HG02678 (cell line): ENCODE results near the gene CTDP1.

Experiments
- ATAC-seq: cut with Tn5 transposase; IDR thresholded peaks from one replicate; pipeline ENCODE4 v1.9.1; 2021; ENCODE audit warnings: mild to moderate bottlenecking, moderate library complexity; ENCODE audit not compliant: unreplicated experiment

The CTDP1 gene

DNA sequence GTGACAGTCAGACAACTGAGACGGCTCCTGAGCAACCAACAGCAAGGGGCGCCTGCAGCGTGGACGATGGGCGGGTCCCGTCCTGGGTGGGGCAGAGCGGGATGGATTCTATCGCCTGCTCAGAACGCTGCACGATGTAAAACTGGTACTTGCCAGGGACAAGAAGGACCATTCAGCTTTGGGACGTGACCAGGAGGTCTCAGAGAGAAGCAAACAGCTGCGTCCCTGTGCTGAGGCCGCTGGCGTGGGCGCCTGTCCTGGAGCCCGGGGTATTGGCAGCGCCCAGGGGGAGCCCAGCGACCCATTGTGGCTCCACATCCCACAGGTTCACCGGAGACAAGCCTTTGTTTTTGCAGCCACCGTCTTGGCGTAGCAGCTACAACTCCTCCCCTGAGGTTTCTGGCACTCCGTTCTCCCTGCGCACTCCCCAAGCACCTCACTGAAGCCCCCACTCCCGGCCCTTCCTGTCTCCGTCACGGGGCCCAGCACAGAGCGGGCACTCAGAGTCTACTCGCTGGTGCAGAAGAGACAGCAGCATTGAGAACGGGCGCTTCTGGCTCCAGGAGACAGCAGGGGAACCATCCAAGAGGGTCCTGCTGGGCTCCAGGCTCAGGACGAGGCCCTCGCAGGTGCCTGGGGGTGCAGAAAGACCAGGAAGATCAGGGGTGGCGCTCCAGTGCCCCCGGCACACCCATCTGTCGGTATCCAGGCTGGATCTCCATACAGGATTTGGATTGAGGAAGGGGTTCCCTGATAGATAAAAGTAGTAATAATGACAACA is 96.0 kb downstream of the CTDP1 start:
- no peak for ATAC-seq

DNA sequence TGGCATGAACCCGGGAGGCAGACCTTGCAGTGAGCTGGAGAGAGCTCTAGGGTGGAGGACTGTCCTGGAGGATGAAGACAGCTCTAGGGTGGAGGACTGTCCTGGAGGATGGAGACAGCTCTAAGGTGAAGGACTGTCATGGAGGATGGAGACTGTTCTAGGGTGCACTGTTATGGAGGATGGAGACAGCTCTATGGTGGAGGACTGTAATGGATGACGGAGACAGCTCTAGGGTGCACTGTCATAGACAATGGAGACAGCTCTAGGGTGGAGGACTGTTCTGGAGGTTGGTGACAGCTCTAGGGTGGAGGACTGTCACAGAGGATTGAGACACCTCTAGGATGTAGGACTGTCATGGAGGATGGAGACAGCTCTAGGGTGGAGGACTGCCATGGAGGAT is 97.1 kb downstream of the CTDP1 start:
- no peak for ATAC-seq

DNA sequence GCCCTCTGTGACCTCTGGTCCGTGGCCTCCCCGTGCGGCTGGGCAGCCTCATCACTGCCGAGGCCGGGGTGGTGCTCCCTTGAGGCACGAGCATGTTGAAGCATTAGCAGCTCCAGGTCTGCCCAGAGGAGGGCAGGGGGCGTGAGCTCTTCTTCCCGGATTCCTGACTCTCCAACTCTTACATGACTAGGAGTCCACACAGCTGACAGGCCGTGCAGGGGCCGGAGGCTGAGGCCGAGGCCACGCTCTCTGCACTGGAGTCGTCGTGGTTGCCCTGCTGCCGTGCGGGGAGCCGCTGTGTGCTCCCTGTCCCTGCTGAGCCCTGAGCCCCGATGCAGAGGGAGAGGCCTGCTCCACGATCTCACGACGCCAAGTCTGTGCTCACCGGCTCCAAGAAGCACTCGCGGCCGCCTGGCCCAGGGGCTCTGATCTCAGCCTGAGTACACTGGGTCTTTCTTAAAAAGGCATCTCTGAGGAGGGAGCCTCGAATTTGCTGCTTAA is 98.7 kb downstream of the CTDP1 start:
- ATAC-seq = no peak

DNA sequence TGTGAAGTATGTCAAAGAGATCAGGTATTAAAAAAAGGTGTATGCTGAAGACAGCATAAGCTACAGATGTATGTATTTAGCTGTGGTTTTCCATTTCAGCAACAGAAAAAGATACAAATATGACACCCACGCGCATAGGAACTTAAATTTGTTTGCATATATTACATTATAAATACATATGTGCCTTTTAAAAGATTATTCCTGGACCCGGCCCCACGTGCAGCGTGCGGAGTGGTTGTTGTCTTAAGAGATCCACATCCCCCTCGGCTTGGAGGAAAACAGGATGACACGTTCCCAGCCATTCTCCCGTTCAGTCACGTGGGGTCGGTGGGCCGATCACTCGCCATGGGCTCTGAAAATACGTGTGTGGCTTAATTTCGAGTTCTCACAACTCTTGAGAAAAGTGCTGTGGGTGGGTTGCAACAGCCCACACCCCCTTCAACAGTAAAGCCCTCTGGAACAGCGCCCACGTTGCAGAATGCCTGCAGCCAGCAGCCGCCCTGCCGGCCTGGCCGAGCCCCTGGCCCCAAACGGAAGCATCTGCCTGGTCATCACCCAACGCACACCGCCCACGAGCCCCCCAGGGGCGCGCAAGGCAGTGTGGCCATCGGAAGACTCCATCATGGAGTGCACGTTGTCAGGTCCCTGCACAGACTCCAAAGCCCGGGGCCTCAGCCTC is 99.6 kb downstream of the CTDP1 start:
- no peak for ATAC-seq

DNA sequence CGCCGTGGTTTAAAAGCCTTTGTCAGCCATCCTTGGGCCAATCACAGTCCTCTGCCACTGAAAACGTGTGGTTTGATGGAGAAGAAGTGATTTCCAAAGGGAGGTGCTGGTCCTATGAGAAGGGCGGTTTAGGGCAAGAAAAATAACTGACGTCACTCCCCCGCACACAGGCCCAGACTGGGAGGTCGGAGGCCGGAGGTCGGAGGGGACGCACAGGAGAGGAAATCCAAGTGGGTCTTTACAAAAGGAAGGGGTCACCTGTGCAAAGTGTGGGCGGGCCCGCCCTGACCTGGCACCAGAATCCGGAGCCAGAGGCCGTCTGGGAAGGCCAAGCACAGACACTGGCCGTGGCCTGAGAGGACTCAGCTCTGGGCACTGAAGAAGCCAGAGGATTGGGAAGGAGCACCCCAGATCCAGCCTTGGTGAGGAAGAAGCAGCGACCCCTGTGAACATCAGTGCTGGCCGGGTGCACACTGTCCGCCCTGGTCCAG is 100.1 kb downstream of the CTDP1 start:
- ATAC-seq = no peak

DNA sequence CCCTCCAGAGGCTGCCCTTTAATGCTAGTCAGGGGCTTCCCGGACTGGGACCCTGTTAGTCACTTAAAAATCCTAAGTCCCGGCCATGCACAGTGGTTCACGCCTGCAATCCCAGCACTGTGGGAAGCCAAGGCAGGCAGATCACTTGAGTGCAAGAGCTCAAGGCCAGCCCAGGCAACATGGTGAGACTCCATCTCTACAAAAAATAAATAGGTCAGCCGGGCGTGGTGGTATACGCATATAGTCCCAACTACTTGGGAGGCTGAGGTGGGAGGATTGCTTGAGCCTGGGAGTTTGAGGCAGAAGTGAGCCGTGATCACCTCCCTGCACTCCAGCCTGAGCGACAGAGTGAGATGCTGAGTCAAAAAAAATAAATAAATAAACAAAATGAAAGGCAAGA is 100.9 kb downstream of the CTDP1 start:
- no peak for ATAC-seq

DNA sequence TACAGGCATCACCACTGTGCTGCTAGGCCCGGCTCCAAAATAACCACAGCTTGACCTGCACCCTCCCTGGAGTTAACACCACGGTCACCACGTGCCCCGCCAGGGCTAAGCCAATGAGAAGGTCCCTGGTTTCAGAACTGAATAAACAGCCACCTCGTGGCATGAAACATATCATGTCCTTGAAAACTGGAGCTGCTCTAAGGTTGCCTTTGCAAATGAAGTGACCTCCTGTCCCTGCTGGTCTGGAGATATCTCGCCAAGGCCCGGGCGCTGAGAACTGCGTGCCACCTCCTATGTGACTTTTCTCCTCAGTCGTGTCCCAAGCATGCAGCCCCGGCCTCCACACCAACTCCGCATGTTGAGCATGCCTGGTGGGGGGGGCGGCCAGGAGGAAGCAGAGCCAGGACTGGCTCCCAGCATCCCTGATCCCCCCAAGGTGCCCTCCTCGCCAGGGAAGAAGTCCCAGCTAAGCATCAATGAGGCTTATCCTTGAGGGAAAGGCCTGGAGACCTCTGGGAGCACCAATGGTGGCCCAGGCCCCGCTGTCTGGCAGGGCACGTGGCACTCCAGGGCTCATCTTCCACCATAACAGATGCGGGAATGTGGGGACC is 101.8 kb downstream of the CTDP1 start:
- no peak for ATAC-seq

DNA sequence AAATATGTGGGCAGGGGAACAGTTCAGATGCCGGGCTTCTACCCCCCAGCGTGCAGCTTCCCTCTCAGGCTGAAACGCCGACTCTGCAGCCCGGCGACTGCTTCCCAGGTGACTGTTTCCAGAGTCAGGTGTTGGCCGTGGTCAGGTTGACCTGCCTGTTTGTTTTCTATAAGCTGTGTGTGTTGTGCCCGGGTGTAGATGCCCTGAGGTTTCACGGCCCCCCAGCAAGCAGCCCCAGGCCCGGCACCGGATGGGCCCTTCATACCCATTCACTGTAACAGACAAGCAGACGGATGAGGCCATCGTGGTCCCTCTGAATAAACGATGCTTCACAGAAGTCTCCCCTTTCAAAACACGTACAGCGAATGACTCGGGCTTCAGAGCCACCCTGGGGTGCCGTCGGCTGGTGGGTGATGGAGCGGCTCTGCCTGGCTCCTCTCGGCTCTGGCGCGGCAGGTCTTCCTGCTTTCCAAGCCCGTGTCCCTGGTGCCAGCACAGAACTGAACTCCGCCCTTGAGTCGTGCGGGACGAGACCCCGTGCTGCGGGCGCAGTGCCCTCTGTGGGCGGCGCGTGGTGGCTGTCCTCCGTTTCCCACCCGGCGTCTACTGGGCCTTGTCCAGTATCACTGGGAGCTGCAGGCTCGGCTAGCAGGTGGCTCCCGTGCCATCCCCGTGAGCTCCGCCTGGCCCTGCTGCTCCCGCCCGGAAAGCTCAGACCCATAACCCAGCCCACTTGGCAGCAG is 103.1 kb downstream of the CTDP1 start:
- no peak for ATAC-seq

DNA sequence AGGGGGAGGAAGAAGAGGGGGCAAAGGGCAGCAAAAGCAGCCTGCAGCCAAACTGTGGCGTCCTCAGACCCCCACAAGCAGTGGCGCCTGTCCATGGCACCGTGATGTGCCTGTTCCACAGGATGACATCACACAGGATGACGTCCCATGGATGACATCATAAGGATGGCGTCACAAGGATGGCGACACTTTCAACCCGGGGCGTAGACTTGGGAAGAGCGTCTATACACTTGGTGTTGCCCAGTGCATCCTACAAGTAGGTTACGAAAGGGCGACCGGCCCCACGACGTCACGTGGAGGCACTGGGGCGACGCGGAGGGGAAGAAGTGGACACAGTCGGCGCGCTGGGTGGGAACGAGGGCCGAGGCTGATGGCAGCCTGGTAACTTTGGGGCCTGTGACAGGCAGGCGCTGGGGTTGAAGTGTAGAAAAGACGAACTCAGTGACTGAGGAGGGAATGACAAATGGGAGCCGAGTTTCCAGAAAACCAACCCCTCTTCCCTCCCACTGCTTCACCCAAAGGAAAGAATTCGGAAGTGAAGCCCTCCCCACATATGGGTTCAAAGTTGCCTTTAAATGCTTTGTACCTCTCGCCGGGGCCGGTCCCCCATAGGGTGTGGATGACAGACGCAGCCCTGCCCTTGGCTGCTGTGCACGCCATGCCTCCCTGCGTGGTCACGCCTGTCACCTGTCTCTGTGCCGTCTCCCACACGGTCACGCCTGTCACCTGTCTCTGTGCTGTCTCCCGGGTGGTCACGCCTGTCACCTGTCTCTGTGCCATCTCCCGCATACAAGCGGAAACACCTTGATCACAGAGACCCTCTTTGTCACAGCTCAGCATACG is 104.7 kb downstream of the CTDP1 start:
- no peak for ATAC-seq

DNA sequence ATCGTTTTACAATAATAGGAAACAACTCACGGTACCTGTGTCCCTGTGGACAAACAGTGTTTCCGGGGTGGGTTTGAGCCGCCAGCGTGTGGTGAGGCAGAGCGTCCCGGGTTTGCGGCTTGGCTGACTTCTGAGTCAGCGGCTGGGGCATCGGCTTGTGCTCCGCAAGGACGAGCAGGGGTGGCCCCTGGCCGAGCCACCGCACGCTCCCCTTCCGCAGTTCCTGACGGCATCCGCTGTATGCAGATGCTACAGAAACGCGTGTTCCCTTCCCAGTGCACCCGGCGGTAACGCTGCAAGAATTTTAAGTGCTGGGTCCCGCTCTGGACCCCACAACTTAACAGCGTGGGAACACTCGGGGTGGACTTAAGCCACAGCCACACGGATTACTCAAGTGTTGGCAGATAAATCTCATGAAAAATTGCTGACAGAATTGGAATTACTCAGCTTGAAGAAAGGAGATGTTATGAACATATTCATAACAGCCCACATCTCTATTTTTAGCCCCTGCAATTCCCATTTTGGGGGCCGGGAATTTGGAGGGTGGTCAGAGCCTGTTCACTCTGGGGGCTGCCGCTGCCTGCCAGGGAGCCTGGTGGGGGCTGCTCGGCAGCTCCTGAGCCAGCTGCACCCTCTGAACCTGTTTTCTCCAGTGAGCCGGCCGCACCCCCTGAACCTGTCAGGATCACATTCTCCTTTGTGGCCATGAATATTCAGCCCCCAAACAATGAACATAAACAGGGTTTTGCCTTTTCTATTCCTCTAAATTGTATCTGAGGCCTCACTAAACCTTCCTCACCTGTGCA is 105.6 kb downstream of the CTDP1 start:
- no peak for ATAC-seq

DNA sequence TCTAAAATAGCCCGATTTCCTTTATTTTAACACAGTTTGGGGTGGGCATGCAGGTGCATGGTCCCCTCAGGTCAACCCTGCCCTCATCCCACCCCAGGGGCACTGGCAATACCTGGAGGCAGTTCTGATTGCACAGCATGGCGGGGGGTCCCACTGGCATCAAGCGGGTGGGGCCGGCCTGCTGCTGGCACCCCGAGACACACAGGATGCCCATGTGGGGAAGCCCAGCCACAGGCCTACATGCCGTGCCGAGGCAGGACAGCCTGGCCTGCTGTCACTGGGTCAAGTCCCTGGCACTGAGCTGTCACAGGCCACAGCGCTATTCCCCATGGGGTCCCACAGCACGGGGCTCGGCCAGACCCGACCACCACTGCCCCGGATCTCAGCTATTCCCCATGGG is 106.2 kb downstream of the CTDP1 start:
- no peak for ATAC-seq

DNA sequence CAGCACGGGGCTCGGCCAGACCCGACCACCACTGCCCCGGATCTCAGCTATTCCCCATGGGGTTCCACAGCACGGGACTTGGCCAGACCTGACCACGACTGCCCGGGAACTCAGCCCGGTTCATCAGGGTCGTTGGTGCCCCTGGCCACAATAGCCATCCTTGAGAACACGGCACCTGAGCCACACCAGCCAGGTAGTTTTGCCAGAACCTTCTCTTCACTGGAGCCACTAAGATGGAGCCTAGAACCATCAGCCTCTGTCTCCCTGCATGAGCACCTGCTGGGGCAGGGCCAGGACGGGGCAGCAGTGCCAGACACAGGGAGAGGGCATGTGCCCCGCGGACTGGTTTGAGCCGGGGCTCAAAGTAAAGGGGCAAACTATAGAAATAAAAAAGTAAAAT is 106.7 kb downstream of the CTDP1 start:
- ATAC-seq = no peak

DNA sequence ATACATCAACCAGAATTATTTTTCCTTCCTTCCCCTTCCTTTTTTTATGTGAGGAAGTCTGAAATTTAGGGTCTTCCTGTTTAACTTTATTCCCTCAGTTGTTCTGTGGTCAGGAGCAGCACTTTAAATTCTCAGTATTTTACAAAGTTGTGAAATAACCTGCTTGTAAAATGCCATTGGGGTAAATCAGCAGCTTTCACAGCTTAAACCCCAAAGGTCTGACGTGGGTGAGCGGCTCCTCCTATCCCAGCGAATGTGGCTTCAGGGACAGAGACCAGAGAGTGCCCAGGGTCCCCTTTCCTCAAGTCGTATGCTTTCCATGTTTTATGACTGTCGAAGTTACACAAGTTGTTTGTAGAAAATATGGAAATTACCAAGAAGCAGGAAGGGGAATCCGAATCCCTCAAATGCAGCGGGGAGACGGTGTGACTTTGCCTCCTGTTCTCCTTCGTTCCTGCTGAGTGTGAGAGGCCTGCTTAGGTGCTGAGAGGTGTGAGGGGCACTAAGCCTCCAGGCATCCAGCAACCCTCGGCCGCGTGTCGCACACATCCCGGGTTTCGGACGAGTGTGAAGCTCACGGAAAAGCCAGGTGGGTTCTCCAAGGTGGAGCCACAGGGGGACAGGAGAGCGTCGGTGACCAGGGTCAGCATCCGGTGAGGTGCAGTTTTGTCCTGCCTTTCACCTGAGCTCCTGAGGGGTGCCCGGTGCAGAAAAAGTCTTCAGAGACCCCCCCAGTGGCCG is 107.4 kb downstream of the CTDP1 start:
- no peak for ATAC-seq

DNA sequence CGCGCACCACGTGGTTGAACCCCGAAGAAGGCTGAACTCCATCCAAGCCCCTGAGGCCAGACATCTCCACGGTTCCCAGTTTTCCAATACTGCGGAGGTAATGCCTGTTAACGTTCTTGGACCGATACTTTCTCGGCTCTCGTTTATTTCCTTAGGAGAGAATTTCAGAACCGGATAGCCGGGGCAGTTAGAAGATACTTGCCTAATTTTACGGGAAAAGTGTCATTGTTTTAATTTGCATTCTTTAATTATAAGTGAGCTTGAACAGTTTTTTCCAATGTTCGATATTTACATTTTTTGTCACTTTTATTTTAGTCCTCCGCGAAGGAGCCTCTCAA is 107.9 kb downstream of the CTDP1 start:
- no peak for ATAC-seq

DNA sequence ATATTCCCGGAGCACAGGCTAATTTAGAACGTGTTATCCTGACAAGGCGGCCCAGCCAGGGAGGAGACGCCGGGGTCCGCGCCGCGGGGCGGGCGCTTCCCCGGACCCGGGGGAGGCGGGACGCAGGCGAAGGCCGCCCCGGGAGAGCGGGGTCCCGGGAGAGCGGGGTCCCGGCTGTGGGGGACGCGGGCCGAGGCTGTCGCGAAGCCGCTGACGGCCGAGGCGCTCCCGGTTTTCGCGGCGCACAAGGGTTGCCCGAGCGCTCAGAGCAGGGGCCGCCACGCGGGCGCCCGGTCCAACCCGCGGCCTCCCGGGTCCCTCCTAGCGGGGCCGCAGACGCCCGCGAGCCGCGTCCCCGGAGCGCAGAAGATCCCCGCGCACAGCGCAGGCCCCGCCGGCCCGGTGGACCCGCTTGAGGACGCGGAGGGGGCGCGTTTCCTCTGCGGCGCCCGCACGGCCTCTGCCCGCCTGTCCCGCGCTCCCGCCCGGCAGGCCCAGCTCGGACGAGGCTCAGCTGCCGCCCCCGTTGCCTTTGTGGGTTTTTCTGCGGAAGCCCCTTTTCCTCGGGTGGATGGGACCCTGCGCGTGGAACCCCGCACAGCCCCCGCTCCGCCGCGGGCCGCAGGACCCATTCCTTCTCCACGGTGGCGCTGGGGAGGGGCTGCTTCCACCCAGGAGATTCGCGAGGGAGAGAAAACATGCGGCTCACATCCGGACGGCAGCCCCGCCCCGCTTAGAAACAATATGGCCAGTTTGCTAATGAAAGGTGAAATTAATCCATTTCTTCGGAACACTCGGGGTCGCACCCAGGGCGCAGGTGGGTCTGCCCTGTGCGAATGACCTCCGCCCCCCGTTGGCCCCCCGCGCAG is 108.5 kb downstream of the CTDP1 start:
- no peak for ATAC-seq

DNA sequence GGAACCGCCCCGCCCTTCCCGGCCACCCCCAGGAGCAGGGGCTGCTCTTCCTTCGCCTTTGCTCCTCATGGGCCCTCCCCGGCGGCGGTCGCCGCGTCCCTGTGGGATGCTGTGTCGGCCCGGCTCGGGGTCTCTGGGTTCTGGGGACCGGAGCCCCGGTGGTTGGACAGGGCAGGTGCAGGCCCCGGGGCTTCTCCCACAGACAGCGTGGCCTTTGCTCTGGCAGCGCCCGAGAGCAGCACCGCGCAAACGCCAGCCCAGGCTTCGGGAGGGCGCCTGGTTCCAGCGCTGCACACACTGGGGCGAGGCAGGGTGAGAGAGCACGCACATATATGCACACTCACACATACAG is 109.1 kb downstream of the CTDP1 start:
- ATAC-seq = no peak

DNA sequence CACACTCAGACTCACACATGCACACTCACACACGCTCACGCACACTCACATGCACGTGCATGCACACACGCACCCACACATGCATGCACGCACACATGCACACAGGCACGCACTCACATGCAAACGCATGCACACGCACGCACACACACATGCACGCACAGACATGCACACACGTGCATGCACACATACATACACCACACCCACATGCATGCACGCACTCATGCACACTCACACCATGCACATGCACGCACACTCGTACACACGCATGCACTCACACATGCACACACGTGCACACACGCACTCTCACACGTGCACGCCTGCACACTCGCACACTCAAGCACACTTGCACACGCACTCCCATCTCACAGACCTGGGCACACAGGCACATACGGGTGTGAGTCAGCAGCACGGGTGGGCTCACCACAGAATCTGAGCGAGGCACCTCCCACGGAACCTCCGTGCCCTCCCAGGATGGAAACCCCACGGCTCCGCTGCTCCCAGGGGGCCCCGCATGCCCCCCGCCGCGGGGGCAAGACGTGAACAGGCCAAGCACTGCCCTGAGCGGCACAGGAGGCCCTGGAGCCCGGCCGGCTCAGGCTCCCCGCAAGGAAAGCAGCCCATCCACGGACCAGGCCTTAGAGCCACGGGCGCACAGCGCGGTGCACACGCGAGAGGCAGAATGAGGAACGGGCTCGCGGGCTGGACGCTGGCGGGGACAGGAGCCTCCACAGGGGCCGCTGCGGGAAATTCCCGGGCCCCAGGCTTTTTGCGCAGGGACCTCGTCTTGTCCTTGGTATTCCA is 109.7 kb downstream of the CTDP1 start:
- no peak for ATAC-seq
